ENCODE data around the gene CXCL8.

- TF ChIP-seq, protein P1, sequence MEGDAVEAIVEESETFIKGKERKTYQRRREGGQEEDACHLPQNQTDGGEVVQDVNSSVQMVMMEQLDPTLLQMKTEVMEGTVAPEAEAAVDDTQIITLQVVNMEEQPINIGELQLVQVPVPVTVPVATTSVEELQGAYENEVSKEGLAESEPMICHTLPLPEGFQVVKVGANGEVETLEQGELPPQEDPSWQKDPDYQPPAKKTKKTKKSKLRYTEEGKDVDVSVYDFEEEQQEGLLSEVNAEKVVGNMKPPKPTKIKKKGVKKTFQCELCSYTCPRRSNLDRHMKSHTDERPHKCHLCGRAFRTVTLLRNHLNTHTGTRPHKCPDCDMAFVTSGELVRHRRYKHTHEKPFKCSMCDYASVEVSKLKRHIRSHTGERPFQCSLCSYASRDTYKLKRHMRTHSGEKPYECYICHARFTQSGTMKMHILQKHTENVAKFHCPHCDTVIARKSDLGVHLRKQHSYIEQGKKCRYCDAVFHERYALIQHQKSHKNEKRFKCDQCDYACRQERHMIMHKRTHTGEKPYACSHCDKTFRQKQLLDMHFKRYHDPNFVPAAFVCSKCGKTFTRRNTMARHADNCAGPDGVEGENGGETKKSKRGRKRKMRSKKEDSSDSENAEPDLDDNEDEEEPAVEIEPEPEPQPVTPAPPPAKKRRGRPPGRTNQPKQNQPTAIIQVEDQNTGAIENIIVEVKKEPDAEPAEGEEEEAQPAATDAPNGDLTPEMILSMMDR (IDR thresholded peaks at IDR 0.05; ENCODE audit: low read length) = no peak
- TF ChIP-seq EZH2 (IDR thresholded peaks at IDR 0.05; ENCODE audit: borderline replicate concordance, low read length) = no peak
Measured at GRCh38 chr4:73715659-73716058, 24.7 kb upstream of the CXCL8 start.
